Activated CD8-positive, alpha-beta memory T cell treated with anti-CD3 and anti-CD28 coated beads for 36 hours (primary cell): ENCODE data around the gene MRPL14. TPM values are rescaled to one million over a fixed set of nuclear protein-coding genes. Genes with fewer than 3 reads are reported as not detected.

Source experiments
- CTCF ChIA-PET: fragments of 350-600 bp; sonication (Branson Sonifier 250); formaldehyde crosslinking; loops from one replicate; lab custom pipeline; 2021; ENCODE audit warnings: antibody characterized with exemption; lab: Charles Lee
- POLR2A ChIA-PET: fragments of 350-600 bp; sonication (Branson Sonifier 250); formaldehyde crosslinking; loops from one replicate; lab custom pipeline; 2021; ENCODE audit warnings: antibody characterized with exemption; lab: Charles Lee
- total RNA-seq, 2 experiments: library from RNA; stranded (reverse); gene quantifications; one replicate each; pipeline ENCODE4 v1.2.3, GENCODE V29; 2021

The MRPL14 gene
- total RNA-seq, 2 experiments from 2014 or later = 53.1 to 54.5 TPM

GRCh38 chr6:44077214-44077946, 49.9 kb downstream of the MRPL14 start:
- ChIA-PET CTCF (interaction anchor here (1.3 to 3.9 kb wide), 4 partner anchors 308 to 411 kb away, joined by 4 to 44 read pairs (median 17); partner anchors contain the start of gene VEGFA), POLR2A (no interaction called here)

GRCh38 chr6:44076356-44077213, 50.7 kb downstream of the MRPL14 start:
- POLR2A ChIA-PET = no interaction called here
- CTCF ChIA-PET = interaction anchor here (3.0 to 3.9 kb wide), 3 partner anchors 20 to 352 kb away, joined by 9 to 44 read pairs (median 18); partner anchors contain the start of gene VEGFA

- POLR2A ChIA-PET = interaction anchor here (0.6 to 1.1 kb wide), 3 partner anchors 310 to 354 kb away, joined by 3 read pairs; no protein-coding TSS in a partner anchor
- CTCF ChIA-PET = interaction anchor here (1.0 to 4.6 kb wide), 12 partner anchors 10 to 409 kb away, joined by 3 to 44 read pairs (median 9); partner anchors contain the start of gene VEGFA
These were observed 51.5 kb downstream of the MRPL14 start for GRCh38 chr6:44075647-44076355.

- ChIA-PET POLR2A (interaction anchor here (0.6 to 2.6 kb wide), 4 partner anchors 305 to 354 kb away, joined by 3 to 29 read pairs (median 3); partner anchors contain the start of gene VEGFA), CTCF (interaction anchor here (1.0 to 4.6 kb wide), 15 partner anchors 10 to 408 kb away, joined by 3 to 44 read pairs (median 8); partner anchors contain the start of gene VEGFA)
These were observed 52.2 kb downstream of the MRPL14 start for GRCh38 chr6:44074813-44075646.

- POLR2A ChIA-PET = interaction anchor here (1.1 to 2.6 kb wide), 3 partner anchors 302 to 309 kb away, joined by 3 to 29 read pairs (median 4); partner anchors contain the start of gene VEGFA
- CTCF ChIA-PET = interaction anchor here (0.7 to 4.6 kb wide), 16 partner anchors 9 to 408 kb away, joined by 3 to 44 read pairs (median 6); partner anchors contain the start of gene VEGFA
These were observed 52.8 kb downstream of the MRPL14 start for GRCh38 chr6:44074439-44074812.

DNA sequence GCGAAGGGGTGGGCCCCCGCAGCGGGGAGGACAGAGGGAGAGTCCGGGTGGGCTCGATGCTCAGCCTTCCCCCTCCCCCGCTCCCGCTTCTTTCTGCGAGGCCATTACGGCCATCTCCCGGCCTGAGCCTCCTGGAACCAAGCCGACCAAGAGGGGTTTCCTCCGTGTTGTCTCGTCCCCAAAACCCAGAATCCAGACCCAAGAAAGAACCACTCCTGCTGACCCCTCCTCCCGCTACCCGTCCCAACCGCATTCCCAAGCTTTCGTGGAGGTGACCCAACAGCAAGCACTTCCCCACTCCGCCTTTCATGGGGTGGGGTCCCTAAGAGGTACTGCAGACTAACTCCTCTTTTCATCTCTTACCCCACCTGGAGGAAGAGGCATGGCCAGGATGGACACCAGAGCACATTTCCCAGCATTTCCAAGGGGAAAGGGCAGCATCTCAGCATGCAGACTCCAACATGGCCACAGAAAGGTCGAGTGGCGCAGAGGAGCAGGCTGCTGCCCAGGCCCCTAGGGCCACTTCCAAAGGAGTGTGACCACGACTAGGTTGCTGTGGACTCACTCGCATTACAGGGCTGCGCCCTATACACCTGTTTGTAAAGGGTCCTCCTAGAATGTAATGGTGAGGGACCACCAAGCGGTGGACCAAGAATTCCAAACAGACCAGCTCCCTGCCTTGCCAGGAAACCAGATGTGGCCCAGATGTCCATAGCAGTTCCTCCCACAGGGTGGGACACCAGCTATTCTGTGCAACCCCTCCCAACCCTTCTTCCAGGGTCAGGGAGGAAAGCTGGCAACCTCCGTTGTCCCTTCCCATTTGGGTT, 53.4 kb downstream of the MRPL14 start:
- CTCF ChIA-PET = interaction anchor here (0.7 to 4.6 kb wide), 14 partner anchors 9 to 407 kb away, joined by 3 to 44 read pairs (median 8); partner anchors contain the start of gene VEGFA
- POLR2A ChIA-PET = interaction anchor here (0.6 to 2.6 kb wide), 4 partner anchors 221 to 349 kb away, joined by 3 to 29 read pairs (median 4); partner anchors contain the start of gene VEGFA

- POLR2A ChIA-PET = interaction anchor here (0.5 to 2.6 kb wide), 5 partner anchors 70 to 348 kb away, joined by 3 to 29 read pairs (median 4); partner anchors contain the start of gene VEGFA
- CTCF ChIA-PET = interaction anchor here (0.7 to 4.6 kb wide), 6 partner anchors 12 to 406 kb away, joined by 4 to 44 read pairs (median 14); partner anchors contain the start of gene VEGFA
These were observed 54.2 kb downstream of the MRPL14 start for GRCh38 chr6:44072959-44073611.

GRCh38 chr6:44072452-44072958, 54.7 kb downstream of the MRPL14 start:
- CTCF ChIA-PET = interaction anchor here (0.7 to 4.6 kb wide), 4 partner anchors 11 to 406 kb away, joined by 4 to 28 read pairs (median 10); no protein-coding TSS in a partner anchor

GRCh38 chr6:44071670-44072451, 55.4 kb downstream of the MRPL14 start:
- CTCF ChIA-PET = interaction anchor here (0.9 to 4.6 kb wide), 3 partner anchors 11 to 404 kb away, joined by 3 to 28 read pairs (median 5); no protein-coding TSS in a partner anchor
- POLR2A ChIA-PET = interaction anchor here (0.6 to 0.7 kb wide), 2 partner anchors 20 to 385 kb away, joined by 3 read pairs; no protein-coding TSS in a partner anchor

More at GRCh38 chr6:44072452-44072958, 54.7 kb downstream of the MRPL14 start:
- POLR2A ChIA-PET = interaction anchor here (0.5 to 2.6 kb wide), 4 partner anchors 21 to 386 kb away, joined by 3 to 29 read pairs (median 3); partner anchors contain the start of gene VEGFA

- ChIA-PET CTCF (interaction anchor here (0.6 kb wide), 2 partner anchors 250 to 579 kb away, joined by 3 read pairs; no protein-coding TSS in a partner anchor), POLR2A (interaction anchor here (0.5 kb wide), 1 partner anchor 533 kb away, joined by 3 read pairs; no protein-coding TSS in a partner anchor)
These were observed 58.5 kb downstream of the MRPL14 start for GRCh38 chr6:44068607-44069296.

GRCh38 chr6:44067173-44068139, 59.8 kb downstream of the MRPL14 start:
- POLR2A ChIA-PET = no interaction called here
- CTCF ChIA-PET = interaction anchor here (1.0 kb wide), 2 partner anchors 12 to 298 kb away, joined by 3 to 4 read pairs; partner anchors contain the start of gene VEGFA

DNA sequence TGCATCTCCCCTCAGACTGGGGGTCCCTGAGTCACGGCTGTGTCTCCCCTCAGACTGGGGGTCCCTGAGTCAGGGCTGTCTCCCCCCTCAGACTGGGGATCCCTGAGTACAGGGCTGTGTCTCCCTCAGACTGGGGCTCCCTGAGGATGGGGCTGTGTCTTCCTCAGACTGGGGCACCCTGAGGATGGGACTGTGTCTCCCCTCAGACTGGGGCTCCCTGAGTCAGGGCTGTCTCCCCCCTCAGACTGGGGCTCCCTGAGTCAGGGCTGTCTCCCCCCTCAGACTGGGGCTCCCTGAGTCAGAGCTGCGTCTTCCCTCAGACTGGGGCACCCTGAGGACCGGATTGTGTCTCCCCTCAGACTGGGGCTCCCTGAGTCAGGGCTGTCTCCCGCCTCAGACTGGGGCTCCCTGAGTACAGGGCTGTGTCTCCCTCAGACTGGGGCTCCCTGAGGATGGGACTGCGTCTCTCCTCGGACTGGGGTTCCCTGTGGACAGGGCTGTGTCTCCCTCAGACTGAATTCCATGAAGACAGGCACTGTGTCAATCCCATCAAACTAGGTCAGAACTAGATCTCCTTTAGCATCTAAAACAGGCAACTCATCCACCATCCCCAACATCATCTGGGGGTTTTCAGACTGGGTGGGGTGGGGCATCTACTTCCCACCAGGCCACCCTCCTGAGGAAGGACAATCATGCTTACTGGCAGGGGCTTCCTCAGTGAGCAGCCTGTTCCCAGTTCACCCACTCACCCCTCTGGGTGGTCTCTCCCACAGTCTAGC, 60.7 kb downstream of the MRPL14 start:
- CTCF ChIA-PET = interaction anchor here (1.0 to 1.9 kb wide), 3 partner anchors 8 to 297 kb away, joined by 3 to 9 read pairs (median 4); partner anchors contain the start of gene VEGFA
- POLR2A ChIA-PET = no interaction called here
